ENCODE data around the gene SPRED2. TPM values are rescaled to one million over a fixed set of nuclear protein-coding genes. Genes with fewer than 3 reads are reported as not detected.

SPRED2 gene
- total and polyA plus RNA-seq, 2 of the 8 experiments (the other 6 are each of a cell fraction or from before 2014, with no cell fraction given): 15.3 to 22.5 TPM

- TF ChIP-seq BRCA1 (IDR thresholded peaks at IDR 0.05; ENCODE audit: low read depth, low read length): no peak
- TF ChIP-seq, protein P1, sequence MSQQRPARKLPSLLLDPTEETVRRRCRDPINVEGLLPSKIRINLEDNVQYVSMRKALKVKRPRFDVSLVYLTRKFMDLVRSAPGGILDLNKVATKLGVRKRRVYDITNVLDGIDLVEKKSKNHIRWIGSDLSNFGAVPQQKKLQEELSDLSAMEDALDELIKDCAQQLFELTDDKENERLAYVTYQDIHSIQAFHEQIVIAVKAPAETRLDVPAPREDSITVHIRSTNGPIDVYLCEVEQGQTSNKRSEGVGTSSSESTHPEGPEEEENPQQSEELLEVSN (IDR thresholded peaks at IDR 0.05): no peak
- no peak for TF ChIP-seq MAFK (IDR thresholded peaks at IDR 0.05; ENCODE audit: low read depth, low read length)
- TF ChIP-seq TAF1 (IDR thresholded peaks at IDR 0.05; ENCODE audit: low read depth, low read length): no peak
- no peak for TF ChIP-seq CBX5 (IDR thresholded peaks at IDR 0.05; ENCODE audit: low read depth, low read length)
- no peak for TF ChIP-seq POLR2A (IDR thresholded peaks at IDR 0.05; ENCODE audit: control extremely low read depth in 1 of 2, low read depth in 2 of 2, low read length in 2 of 2)
- TF ChIP-seq SUZ12 (IDR thresholded peaks at IDR 0.05; ENCODE audit: low read length): no peak
- no peak for TF ChIP-seq BACH1 (IDR thresholded peaks at IDR 0.05; ENCODE audit: low read length)
- TF ChIP-seq RXRA (IDR thresholded peaks at IDR 0.05; ENCODE audit: insufficient read depth, low read depth, low read length): no peak
These were observed 35.3 kb downstream of the SPRED2 start (continued) for GRCh38 chr2:65397122-65397521.

Data from H1 (cell line).